Measurements from ENCODE around the gene ORAI2. TPM values are rescaled to one million over a fixed set of nuclear protein-coding genes. Genes with fewer than 3 reads are reported as not detected.

ORAI2 gene
- total and polyA plus RNA-seq, 10 of the 15 experiments (the other 5 are each of a cell fraction or from before 2014, with no cell fraction given) = 5.8 to 111 (median 46.9) TPM

- TF ChIP-seq MYC (IDR thresholded peaks at IDR 0.05; ENCODE audit: insufficient read depth, insufficient read length, insufficient replicate concordance, low read length, severe bottlenecking) (no peak), PML (IDR thresholded peaks at IDR 0.05; ENCODE audit: low read length) (no peak), CREB1 (IDR thresholded peaks at IDR 0.05; ENCODE audit: low read depth) (no peak), HDAC6 (IDR thresholded peaks at IDR 0.05; ENCODE audit: unreplicated experiment) (no peak), SPI1 (IDR thresholded peaks at IDR 0.05; ENCODE audit: borderline replicate concordance, insufficient read depth, low read depth, low read length) (no peak), EZH2 (IDR thresholded peaks at IDR 0.05; ENCODE audit: borderline replicate concordance, control insufficient read depth, low read depth, low read length) (no peak), BCL11A (IDR thresholded peaks at IDR 0.05; ENCODE audit: low read depth, low read length) (no peak), BCLAF1 (IDR thresholded peaks at IDR 0.05) (no peak), HDGF (IDR thresholded peaks at IDR 0.05) (no peak), RB1 (IDR thresholded peaks at IDR 0.05; ENCODE audit: borderline replicate concordance) (peak; percentile 27; the same call in 1 of the 2 replicates), STAT3 (IDR thresholded peaks at IDR 0.05; ENCODE audit: low read depth, low read length) (no peak), CEBPZ (IDR thresholded peaks at IDR 0.05; ENCODE audit: low read depth, low read length) (no peak), WRNIP1 (IDR thresholded peaks at IDR 0.05; ENCODE audit: borderline replicate concordance, low read depth, low read length) (no peak), NFIC (IDR thresholded peaks at IDR 0.05; ENCODE audit: low read depth, low read length) (no peak), POLR2A (IDR thresholded peaks at IDR 0.05; ENCODE audit: low read depth, low read length) (peak; percentile 86), NKRF (conservative IDR thresholded peaks at IDR 0.05) (peak; percentile 72)
- TF ChIP-seq, protein P1, sequence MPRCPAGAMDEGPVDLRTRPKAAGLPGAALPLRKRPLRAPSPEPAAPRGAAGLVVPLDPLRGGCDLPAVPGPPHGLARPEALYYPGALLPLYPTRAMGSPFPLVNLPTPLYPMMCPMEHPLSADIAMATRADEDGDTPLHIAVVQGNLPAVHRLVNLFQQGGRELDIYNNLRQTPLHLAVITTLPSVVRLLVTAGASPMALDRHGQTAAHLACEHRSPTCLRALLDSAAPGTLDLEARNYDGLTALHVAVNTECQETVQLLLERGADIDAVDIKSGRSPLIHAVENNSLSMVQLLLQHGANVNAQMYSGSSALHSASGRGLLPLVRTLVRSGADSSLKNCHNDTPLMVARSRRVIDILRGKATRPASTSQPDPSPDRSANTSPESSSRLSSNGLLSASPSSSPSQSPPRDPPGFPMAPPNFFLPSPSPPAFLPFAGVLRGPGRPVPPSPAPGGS (IDR thresholded peaks at IDR 0.05; ENCODE audit: borderline replicate concordance, insufficient read depth, low read depth, low read length, poor library complexity, severe bottlenecking) = no peak
- TF ChIP-seq, protein P2, sequence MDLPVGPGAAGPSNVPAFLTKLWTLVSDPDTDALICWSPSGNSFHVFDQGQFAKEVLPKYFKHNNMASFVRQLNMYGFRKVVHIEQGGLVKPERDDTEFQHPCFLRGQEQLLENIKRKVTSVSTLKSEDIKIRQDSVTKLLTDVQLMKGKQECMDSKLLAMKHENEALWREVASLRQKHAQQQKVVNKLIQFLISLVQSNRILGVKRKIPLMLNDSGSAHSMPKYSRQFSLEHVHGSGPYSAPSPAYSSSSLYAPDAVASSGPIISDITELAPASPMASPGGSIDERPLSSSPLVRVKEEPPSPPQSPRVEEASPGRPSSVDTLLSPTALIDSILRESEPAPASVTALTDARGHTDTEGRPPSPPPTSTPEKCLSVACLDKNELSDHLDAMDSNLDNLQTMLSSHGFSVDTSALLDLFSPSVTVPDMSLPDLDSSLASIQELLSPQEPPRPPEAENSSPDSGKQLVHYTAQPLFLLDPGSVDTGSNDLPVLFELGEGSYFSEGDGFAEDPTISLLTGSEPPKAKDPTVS (IDR thresholded peaks at IDR 0.05; ENCODE audit: low read depth, low read length) = no peak
Measured at GRCh38 chr7:102433219-102434038, at the start of gene ORAI2 (continued).

Measured in GM12878 (cell line).